ENCODE measurements around the gene KRTAP4-4.

DNA sequence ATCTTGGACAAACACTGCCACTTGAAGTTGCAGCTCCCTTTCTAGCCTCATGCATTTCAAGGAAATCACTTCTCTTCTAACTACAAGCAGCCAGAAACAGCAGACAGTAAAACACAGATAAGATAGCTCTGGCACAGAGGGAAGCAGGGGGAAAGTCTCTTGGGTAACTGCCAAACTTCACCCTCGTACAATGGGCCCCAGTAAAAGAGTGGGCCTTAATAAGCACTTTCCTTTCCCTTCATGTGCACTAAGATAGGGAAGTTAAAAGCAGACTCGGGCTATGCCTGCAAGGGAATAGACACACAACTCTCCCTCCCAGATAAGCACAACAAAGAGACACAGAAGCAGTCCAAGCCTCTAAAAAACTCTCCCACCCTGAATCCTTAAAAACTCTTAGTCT is 6.7 kb downstream of the KRTAP4-4 start:
- TF ChIP-seq SPI1 (IDR thresholded peaks at IDR 0.05; ENCODE audit: borderline replicate concordance, low read depth, low read length) (no peak), POLR2G (IDR thresholded peaks at IDR 0.05; ENCODE audit: low read depth, low read length) (no peak), ZNF431 (CRISPR knock-in tag; IDR thresholded peaks at IDR 0.05) (no peak), U2AF2 (optimal IDR thresholded peaks at IDR 0.05; ENCODE audit: low read depth, low read length) (no peak)
- TF ChIP-seq, protein P1, sequence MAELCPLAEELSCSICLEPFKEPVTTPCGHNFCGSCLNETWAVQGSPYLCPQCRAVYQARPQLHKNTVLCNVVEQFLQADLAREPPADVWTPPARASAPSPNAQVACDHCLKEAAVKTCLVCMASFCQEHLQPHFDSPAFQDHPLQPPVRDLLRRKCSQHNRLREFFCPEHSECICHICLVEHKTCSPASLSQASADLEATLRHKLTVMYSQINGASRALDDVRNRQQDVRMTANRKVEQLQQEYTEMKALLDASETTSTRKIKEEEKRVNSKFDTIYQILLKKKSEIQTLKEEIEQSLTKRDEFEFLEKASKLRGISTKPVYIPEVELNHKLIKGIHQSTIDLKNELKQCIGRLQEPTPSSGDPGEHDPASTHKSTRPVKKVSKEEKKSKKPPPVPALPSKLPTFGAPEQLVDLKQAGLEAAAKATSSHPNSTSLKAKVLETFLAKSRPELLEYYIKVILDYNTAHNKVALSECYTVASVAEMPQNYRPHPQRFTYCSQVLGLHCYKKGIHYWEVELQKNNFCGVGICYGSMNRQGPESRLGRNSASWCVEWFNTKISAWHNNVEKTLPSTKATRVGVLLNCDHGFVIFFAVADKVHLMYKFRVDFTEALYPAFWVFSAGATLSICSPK (IDR thresholded peaks at IDR 0.05; ENCODE audit: borderline replicate concordance), result no peak
- TF ChIP-seq, protein P2, sequence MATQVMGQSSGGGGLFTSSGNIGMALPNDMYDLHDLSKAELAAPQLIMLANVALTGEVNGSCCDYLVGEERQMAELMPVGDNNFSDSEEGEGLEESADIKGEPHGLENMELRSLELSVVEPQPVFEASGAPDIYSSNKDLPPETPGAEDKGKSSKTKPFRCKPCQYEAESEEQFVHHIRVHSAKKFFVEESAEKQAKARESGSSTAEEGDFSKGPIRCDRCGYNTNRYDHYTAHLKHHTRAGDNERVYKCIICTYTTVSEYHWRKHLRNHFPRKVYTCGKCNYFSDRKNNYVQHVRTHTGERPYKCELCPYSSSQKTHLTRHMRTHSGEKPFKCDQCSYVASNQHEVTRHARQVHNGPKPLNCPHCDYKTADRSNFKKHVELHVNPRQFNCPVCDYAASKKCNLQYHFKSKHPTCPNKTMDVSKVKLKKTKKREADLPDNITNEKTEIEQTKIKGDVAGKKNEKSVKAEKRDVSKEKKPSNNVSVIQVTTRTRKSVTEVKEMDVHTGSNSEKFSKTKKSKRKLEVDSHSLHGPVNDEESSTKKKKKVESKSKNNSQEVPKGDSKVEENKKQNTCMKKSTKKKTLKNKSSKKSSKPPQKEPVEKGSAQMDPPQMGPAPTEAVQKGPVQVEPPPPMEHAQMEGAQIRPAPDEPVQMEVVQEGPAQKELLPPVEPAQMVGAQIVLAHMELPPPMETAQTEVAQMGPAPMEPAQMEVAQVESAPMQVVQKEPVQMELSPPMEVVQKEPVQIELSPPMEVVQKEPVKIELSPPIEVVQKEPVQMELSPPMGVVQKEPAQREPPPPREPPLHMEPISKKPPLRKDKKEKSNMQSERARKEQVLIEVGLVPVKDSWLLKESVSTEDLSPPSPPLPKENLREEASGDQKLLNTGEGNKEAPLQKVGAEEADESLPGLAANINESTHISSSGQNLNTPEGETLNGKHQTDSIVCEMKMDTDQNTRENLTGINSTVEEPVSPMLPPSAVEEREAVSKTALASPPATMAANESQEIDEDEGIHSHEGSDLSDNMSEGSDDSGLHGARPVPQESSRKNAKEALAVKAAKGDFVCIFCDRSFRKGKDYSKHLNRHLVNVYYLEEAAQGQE (IDR thresholded peaks at IDR 0.05; ENCODE audit: borderline replicate concordance), result no peak
- TF ChIP-seq, protein P2 (CRISPR knock-in tag; IDR thresholded peaks at IDR 0.05; ENCODE audit: low read depth), result no peak
- TF ChIP-seq, protein P3, sequence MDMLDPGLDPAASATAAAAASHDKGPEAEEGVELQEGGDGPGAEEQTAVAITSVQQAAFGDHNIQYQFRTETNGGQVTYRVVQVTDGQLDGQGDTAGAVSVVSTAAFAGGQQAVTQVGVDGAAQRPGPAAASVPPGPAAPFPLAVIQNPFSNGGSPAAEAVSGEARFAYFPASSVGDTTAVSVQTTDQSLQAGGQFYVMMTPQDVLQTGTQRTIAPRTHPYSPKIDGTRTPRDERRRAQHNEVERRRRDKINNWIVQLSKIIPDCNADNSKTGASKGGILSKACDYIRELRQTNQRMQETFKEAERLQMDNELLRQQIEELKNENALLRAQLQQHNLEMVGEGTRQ (CRISPR knock-in tag; IDR thresholded peaks at IDR 0.05), result no peak

Data from K562 (cell line).